Right atrium auricular region (tissue), 2 donors: ENCODE data around the gene SFXN5. TPM values are rescaled to one million over a fixed set of nuclear protein-coding genes. Genes with fewer than 3 reads are reported as not detected.

ENCODE experiments used
- DNase-seq: peaks from one replicate; pipeline ENCODE4 v3.0.0-alpha.2; 2019; ENCODE audit warnings: low spot score
- H3K27ac ChIP-seq, 2 donors: fragments of 200-600 bp; sonication (generic); 1 replicate in 1 of 2; 2 replicates in 1 of 2; pipeline ENCODE4 v1.5.1; 2016 to 2019
- H3K27me3 ChIP-seq, 2 donors: fragments of 200-600 bp; sonication (generic); one replicate each; pipeline versions ENCODE4 v1.5.1 to v1.6.0; 2017 to 2019
- H3K36me3 ChIP-seq: fragments of 200-600 bp; sonication (generic); one replicate; pipeline ENCODE4 v1.5.1; 2016
- H3K4me1 ChIP-seq, 2 donors: fragments of 200-600 bp; sonication (generic); one replicate each; pipeline versions ENCODE4 v1.5.1 to v1.6.0; 2017 to 2019
- H3K4me3 ChIP-seq, 2 donors: fragments of 200-600 bp; sonication (generic); 1 replicate in 1 of 2; 2 replicates in 1 of 2; pipeline ENCODE4 v1.5.1; 2017 to 2019; ENCODE audit warnings: mild to moderate bottlenecking in 1 of 2, moderate library complexity in 1 of 2
- H3K9me3 ChIP-seq, 2 donors: fragments of 200-600 bp; sonication (generic); one replicate each; pipeline ENCODE4 v1.5.1; 2019
- CTCF ChIP-seq, 2 donors: fragments of 200-600 bp; sonication (generic); IDR thresholded peaks; one replicate each; pipeline ENCODE4 v1.5.1; 2019; ENCODE audit warnings: antibody characterized with exemption in 2 of 2
- total RNA-seq, 2 donors: library from RNA; depleted of rRNA; stranded (reverse); fragments of >200 nt; gene quantifications; one replicate each; pipeline ENCODE4 v1.1.0, GENCODE V29; 2016

Gene SFXN5
- total RNA-seq, 2 donors from 2014 or later: 4.5 to 5.8 TPM

GRCh38 chr2:73082523-73083410, 11.3 kb upstream of the SFXN5 start:
- peaks cover 16% of the 10 kb centered on the region for H3K36me3 ChIP-seq
- H3K4me1 ChIP-seq: peaks cover 0 to 9% of the 10 kb centered on the region in 2 donors
- DNase-seq: no peak

GRCh38 chr2:73081181-73081671, 9.7 kb upstream of the SFXN5 start:
- Histone ChIP-seq H3K27me3 (no peaks in the 10 kb centered on the region), H3K4me3 (no peak overlapping the region), H3K27ac (no peak overlapping the region), H3K4me1 (peaks cover 0 to 9% of the 10 kb centered on the region in 2 donors), H3K36me3 (peaks cover 6% of the 10 kb centered on the region), H3K9me3 (no peaks in the 10 kb centered on the region)
- no peak for TF ChIP-seq CTCF (IDR thresholded peaks at IDR 0.05)
- no peak for DNase-seq

More at GRCh38 chr2:73082523-73083410, 11.3 kb upstream of the SFXN5 start:
- Histone ChIP-seq H3K27ac (no peak overlapping the region), H3K9me3 (no peaks in the 10 kb centered on the region), H3K4me3 (no peak overlapping the region), H3K27me3 (no peaks in the 10 kb centered on the region)
- TF ChIP-seq CTCF (IDR thresholded peaks at IDR 0.05): no peak

DNA sequence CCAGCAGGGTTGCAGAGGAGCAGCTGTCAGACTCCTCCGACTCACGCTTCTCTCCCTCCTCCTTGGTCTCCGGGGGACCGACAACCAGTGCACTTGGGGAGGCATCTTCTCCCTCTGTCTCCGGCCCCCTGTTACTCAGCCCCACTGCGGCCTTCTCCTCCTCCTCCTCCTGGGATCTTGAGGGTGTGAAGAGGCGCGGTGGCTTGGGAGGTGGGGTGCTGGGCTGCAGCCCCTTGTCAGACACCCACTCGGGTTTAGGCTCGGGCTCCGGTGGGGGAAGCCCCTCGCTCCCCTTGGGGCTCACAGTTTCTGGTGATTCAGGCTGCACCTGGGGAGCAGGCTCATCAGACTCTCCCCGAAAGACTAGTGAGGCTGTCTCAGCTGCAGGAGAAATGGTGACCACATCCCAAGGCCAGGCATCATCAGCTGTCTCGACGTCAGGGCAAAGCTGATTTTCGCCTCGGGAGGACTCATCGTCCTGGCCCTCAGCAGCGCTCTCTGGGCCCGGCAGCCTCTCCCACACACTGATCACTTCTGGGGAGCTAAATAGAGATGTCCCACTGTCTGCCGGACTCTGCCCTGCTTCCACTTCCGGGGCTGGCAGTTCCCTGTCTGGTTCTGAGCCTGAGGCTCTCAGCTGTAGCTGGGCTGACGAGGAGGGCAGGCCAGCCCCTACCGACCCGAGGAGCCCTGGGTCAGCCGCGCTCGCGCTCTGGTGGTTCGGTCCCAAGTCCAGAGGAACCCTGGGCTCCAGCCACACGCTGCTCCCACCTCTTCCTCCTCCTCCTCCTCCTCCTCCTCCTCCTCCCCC, 9.0 kb upstream of the SFXN5 start:
- no peaks in the 10 kb centered on the region for H3K9me3 ChIP-seq
- H3K27me3 ChIP-seq: no peaks in the 10 kb centered on the region
- H3K36me3 ChIP-seq: peaks cover 12% of the 10 kb centered on the region
- no peak for DNase-seq
- H3K4me1 ChIP-seq: peaks cover 0 to 4% of the 10 kb centered on the region in 2 donors
- no peak overlapping the region for H3K4me3 ChIP-seq
- no peak for TF ChIP-seq CTCF (IDR thresholded peaks at IDR 0.05)
- H3K27ac ChIP-seq: no peak overlapping the region

- Histone ChIP-seq H3K4me3 (no peak overlapping the region), H3K9me3 (no peaks in the 10 kb centered on the region), H3K27ac (no peak overlapping the region), H3K36me3 (peaks cover 18% of the 10 kb centered on the region), H3K4me1 (no peaks in the 10 kb centered on the region), H3K27me3 (no peaks in the 10 kb centered on the region)
- TF ChIP-seq CTCF (IDR thresholded peaks at IDR 0.05): no peak
- no peak for DNase-seq
These were observed 8.1 kb upstream of the SFXN5 start for GRCh38 chr2:73079636-73080035.

GRCh38 chr2:73078457-73079411, 7.2 kb upstream of the SFXN5 start:
- no peaks in the 10 kb centered on the region for H3K4me1 ChIP-seq
- H3K27ac ChIP-seq: no peak overlapping the region
- H3K9me3 ChIP-seq: no peaks in the 10 kb centered on the region
- peaks cover 18% of the 10 kb centered on the region for H3K36me3 ChIP-seq
- no peak overlapping the region for H3K4me3 ChIP-seq
- H3K27me3 ChIP-seq: no peaks in the 10 kb centered on the region
- TF ChIP-seq CTCF (IDR thresholded peaks at IDR 0.05): no peak
- no peak for DNase-seq
